Naive B cell (primary cell): ENCODE data around the gene MPRIP. TPM values are rescaled to one million over a fixed set of nuclear protein-coding genes. Genes with fewer than 3 reads are reported as not detected.
A peak's percentile ranks its signal among the peaks of the same experiment; 100 is the strongest.
"Not testable (repeated sequence)": the region's sequence is repeated elsewhere in the genome, so short reads cannot be mapped to it uniquely, and the experiment has no call there.

Experiments
- ATAC-seq, 2 donors: fragments of 150-1000 bp; cut with Tn5 transposase; 2 replicates each; pipeline ENCODE4 v1.10.0; 2021; ENCODE audit warnings: low read depth in 2 of 2, mild to moderate bottlenecking in 2 of 2, moderate library complexity in 2 of 2
- DNase-seq: peaks from one replicate; pipeline ENCODE4 v3.0.0; 2022
- H3K27ac Mint-ChIP-seq, 6 donors: one replicate each; pipeline ENCODE4 v1.8.0; 2020 to 2022; ENCODE audit warnings: mild to moderate bottlenecking in 6 of 6, mixed read lengths in 6 of 6, moderate library complexity in 5 of 6, inconsistent platforms in 2 of 6
- H3K27me3 Mint-ChIP-seq, 3 donors: one replicate each; pipeline ENCODE4 v1.8.0; 2021 to 2022; ENCODE audit warnings: mixed read lengths in 3 of 3, mild to moderate bottlenecking in 1 of 3
- H3K36me3 Mint-ChIP-seq, 2 donors: one replicate each; pipeline ENCODE4 v1.8.0; 2020 to 2022; ENCODE audit warnings: mixed read lengths in 2 of 2, inconsistent platforms in 1 of 2, mild to moderate bottlenecking in 1 of 2
- H3K4me1 Mint-ChIP-seq, 3 donors: one replicate each; pipeline ENCODE4 v1.8.0; 2020 to 2022; ENCODE audit warnings: mixed read lengths in 3 of 3, inconsistent platforms in 1 of 3, mild to moderate bottlenecking in 1 of 3, moderate library complexity in 1 of 3
- H3K4me3 Mint-ChIP-seq, 8 donors: one replicate each; pipeline ENCODE4 v1.8.0; 2020 to 2022; ENCODE audit warnings: mild to moderate bottlenecking in 8 of 8, mixed read lengths in 8 of 8, moderate library complexity in 8 of 8, inconsistent platforms in 2 of 8
- H3K9me3 Mint-ChIP-seq, 7 donors: one replicate each; pipeline ENCODE4 v1.8.0; 2020 to 2022; ENCODE audit warnings: mixed read lengths in 7 of 7, mild to moderate bottlenecking in 5 of 7, inconsistent platforms in 2 of 7, moderate library complexity in 1 of 7
- polyA plus RNA-seq, 6 donors: library from polyadenylated mRNA; unstranded; fragments of 300-500 nt; fragmentation: Illumina TruSeq; gene quantifications; one replicate each; pipeline ENCODE4 v1.2.3, GENCODE V29; 2021; ENCODE audit warnings: low read depth in 6 of 6

The MPRIP gene
- polyA plus RNA-seq, 6 donors from 2014 or later, result 1.9 to 26.0 (median 12.6) TPM

GRCh38 chr17:17182598-17183136 is 140.4 kb downstream of the MPRIP start:
- H3K4me3 Mint-ChIP-seq, result peak overlapping the region in 4 of 8 donors; percentile 75 to 87 (median 78)
- H3K4me1 Mint-ChIP-seq, result peaks cover 23 to 58% (median 28%) of the 10 kb centered on the region in 3 donors
- peaks cover 9 to 11% of the 10 kb centered on the region in 2 donors for H3K36me3 Mint-ChIP-seq
- H3K27me3 Mint-ChIP-seq, result no peaks in the 10 kb centered on the region
- DNase-seq (no peak), ATAC-seq (peak in 1 of 2 donors; percentile 23)
- H3K9me3 Mint-ChIP-seq, result no peaks in the 10 kb centered on the region
- peak overlapping the region in 4 of 6 donors; percentile 21 to 94 (median 88) for H3K27ac Mint-ChIP-seq

GRCh38 chr17:17183744-17184143 is 141.5 kb downstream of the MPRIP start:
- peaks cover 23 to 58% (median 28%) of the 10 kb centered on the region in 3 donors for H3K4me1 Mint-ChIP-seq
- no peak for DNase-seq
- H3K36me3 Mint-ChIP-seq, result peaks cover 6 to 9% of the 10 kb centered on the region in 2 donors
- no peaks in the 10 kb centered on the region for H3K27me3 Mint-ChIP-seq
- H3K9me3 Mint-ChIP-seq, result no peaks in the 10 kb centered on the region
- H3K27ac Mint-ChIP-seq, result peak overlapping the region in 2 of 6 donors; percentile 13 to 84
- ATAC-seq, result no peak
- H3K4me3 Mint-ChIP-seq, result peak overlapping the region in 2 of 8 donors; percentile 3 to 70

GRCh38 chr17:17184985-17185757 is 142.9 kb downstream of the MPRIP start:
- H3K4me1 Mint-ChIP-seq, result peaks cover 23 to 53% (median 28%) of the 10 kb centered on the region in 3 donors

GRCh38 chr17:17186051-17186450 is 143.8 kb downstream of the MPRIP start:
- no peaks in the 10 kb centered on the region for H3K36me3 Mint-ChIP-seq
- no peaks in the 10 kb centered on the region for H3K27me3 Mint-ChIP-seq
- peaks cover 15 to 44% (median 21%) of the 10 kb centered on the region in 3 donors for H3K4me1 Mint-ChIP-seq
- no peak for DNase-seq
- H3K4me3 Mint-ChIP-seq, result peak overlapping the region in 3 of 8 donors; percentile 12 to 70 (median 14)
- peak overlapping the region in 3 of 6 donors; percentile 39 to 87 (median 66) for H3K27ac Mint-ChIP-seq
- ATAC-seq, result no peak
- H3K9me3 Mint-ChIP-seq, result no peaks in the 10 kb centered on the region

More at GRCh38 chr17:17184985-17185757, 142.9 kb downstream of the MPRIP start:
- Mint-ChIP-seq H3K4me3 (peak overlapping the region in 5 of 8 donors; percentile 1 to 70 (median 55)), H3K27ac (peak overlapping the region in 5 of 6 donors; percentile 24 to 94 (median 39))
- H3K9me3 Mint-ChIP-seq, DNase-seq, H3K36me3 Mint-ChIP-seq, ATAC-seq, H3K27me3 Mint-ChIP-seq: not testable (repeated sequence)

GRCh38 chr17:17186551-17187505 is 144.6 kb downstream of the MPRIP start:
- ATAC-seq, result no peak
- Mint-ChIP-seq H3K4me3 (peak overlapping the region in 1 of 8 donors; percentile 43), H3K36me3 (no peaks in the 10 kb centered on the region), H3K27ac (peak overlapping the region in 4 of 6 donors; percentile 4 to 87 (median 36)), H3K9me3 (no peaks in the 10 kb centered on the region), H3K4me1 (peaks cover 7 to 37% (median 16%) of the 10 kb centered on the region in 3 donors), H3K27me3 (no peaks in the 10 kb centered on the region)
- no peak for DNase-seq

- Mint-ChIP-seq H3K36me3 (no peaks in the 10 kb centered on the region), H3K4me1 (peaks cover 0 to 44% (median 10%) of the 10 kb centered on the region in 3 donors), H3K27me3 (no peaks in the 10 kb centered on the region), H3K4me3 (no peak overlapping the region), H3K9me3 (no peaks in the 10 kb centered on the region), H3K27ac (peak overlapping the region in 1 of 6 donors; percentile 67)
- ATAC-seq, result no peak
- no peak for DNase-seq
Measured at GRCh38 chr17:17188586-17188985, 146.3 kb downstream of the MPRIP start.

GRCh38 chr17:17189559-17189958 is 147.3 kb downstream of the MPRIP start:
- Mint-ChIP-seq H3K4me3 (no peak overlapping the region), H3K4me1 (peaks cover 0 to 37% (median 10%) of the 10 kb centered on the region in 3 donors), H3K9me3 (no peaks in the 10 kb centered on the region), H3K27me3 (no peaks in the 10 kb centered on the region), H3K27ac (peak overlapping the region in 1 of 6 donors; percentile 56), H3K36me3 (no peaks in the 10 kb centered on the region)
- no peak for ATAC-seq
- DNase-seq, result no peak

GRCh38 chr17:17190188-17190587 is 147.9 kb downstream of the MPRIP start:
- Mint-ChIP-seq H3K9me3 (no peaks in the 10 kb centered on the region), H3K36me3 (no peaks in the 10 kb centered on the region), H3K4me1 (peaks cover 0 to 31% (median 6%) of the 10 kb centered on the region in 3 donors), H3K4me3 (no peak overlapping the region), H3K27ac (no peak overlapping the region), H3K27me3 (no peaks in the 10 kb centered on the region)
- ATAC-seq (no peak), DNase-seq (no peak)

- no peak for DNase-seq
- Mint-ChIP-seq H3K27ac (no peak overlapping the region), H3K9me3 (no peaks in the 10 kb centered on the region), H3K4me1 (peaks cover 0 to 21% (median 0%) of the 10 kb centered on the region in 3 donors), H3K36me3 (no peaks in the 10 kb centered on the region), H3K27me3 (no peaks in the 10 kb centered on the region), H3K4me3 (peak overlapping the region in 1 of 8 donors; percentile 50)
- ATAC-seq, result no peak
Measured at GRCh38 chr17:17191346-17191792, 149.1 kb downstream of the MPRIP start.

- H3K27me3 Mint-ChIP-seq, result no peaks in the 10 kb centered on the region
- peak overlapping the region in 2 of 6 donors; percentile 19 to 32 for H3K27ac Mint-ChIP-seq
Measured at GRCh38 chr17:17191961-17192381, 149.7 kb downstream of the MPRIP start.

GRCh38 chr17:17195466-17195865 is 153.2 kb downstream of the MPRIP start:
- not testable (repeated sequence) for H3K4me3 Mint-ChIP-seq, H3K27me3 Mint-ChIP-seq, H3K36me3 Mint-ChIP-seq, ATAC-seq, H3K27ac Mint-ChIP-seq, DNase-seq, H3K9me3 Mint-ChIP-seq
- peaks cover 0 to 19% (median 0%) of the 10 kb centered on the region in 3 donors for H3K4me1 Mint-ChIP-seq

More at GRCh38 chr17:17191961-17192381, 149.7 kb downstream of the MPRIP start:
- ATAC-seq, result peak; percentile 27
- Mint-ChIP-seq H3K4me3 (peak overlapping the region in 4 of 8 donors; percentile 12 to 53 (median 34)), H3K9me3 (no peaks in the 10 kb centered on the region), H3K36me3 (no peaks in the 10 kb centered on the region), H3K4me1 (peaks cover 0 to 19% (median 0%) of the 10 kb centered on the region in 3 donors)
- no peak for DNase-seq

GRCh38 chr17:17196776-17197175 is 154.5 kb downstream of the MPRIP start:
- Mint-ChIP-seq H3K27me3 (no peaks in the 10 kb centered on the region), H3K36me3 (no peaks in the 10 kb centered on the region), H3K27ac (peak overlapping the region in 1 of 6 donors; percentile 59), H3K4me1 (peaks cover 0 to 19% (median 5%) of the 10 kb centered on the region in 3 donors), H3K9me3 (no peaks in the 10 kb centered on the region), H3K4me3 (no peak overlapping the region)
- no peak for ATAC-seq
- no peak for DNase-seq

GRCh38 chr17:17198281-17198680 is 156.0 kb downstream of the MPRIP start:
- Mint-ChIP-seq H3K27ac (no peak overlapping the region), H3K9me3 (no peaks in the 10 kb centered on the region), H3K36me3 (no peaks in the 10 kb centered on the region), H3K4me1 (peaks cover 0 to 7% (median 5%) of the 10 kb centered on the region in 3 donors), H3K27me3 (no peaks in the 10 kb centered on the region), H3K4me3 (no peak overlapping the region)
- no peak for DNase-seq
- ATAC-seq, result no peak
